Measurements from ENCODE around the gene SPAG6.

DNA sequence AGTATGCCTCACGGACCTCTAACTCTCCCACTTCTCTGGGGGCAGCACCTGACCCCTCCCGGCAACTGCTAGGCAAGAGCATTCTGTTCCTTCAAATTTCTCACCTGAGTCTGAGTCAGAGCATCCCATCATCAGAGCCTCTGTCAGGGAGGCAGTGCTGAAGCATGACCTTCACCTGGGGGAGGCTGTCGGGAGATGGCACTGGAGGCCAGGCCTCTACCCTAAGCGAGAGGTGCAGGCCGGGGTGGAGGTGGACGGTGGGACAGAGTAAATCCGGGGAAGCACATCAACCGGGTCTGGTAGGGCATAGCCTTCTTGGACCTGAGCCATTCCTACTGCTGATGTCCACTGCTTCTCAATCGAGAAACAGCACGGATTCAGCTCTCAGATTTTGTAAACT lies 90.4 kb downstream of the SPAG6 start:
- TF ChIP-seq, protein P1, sequence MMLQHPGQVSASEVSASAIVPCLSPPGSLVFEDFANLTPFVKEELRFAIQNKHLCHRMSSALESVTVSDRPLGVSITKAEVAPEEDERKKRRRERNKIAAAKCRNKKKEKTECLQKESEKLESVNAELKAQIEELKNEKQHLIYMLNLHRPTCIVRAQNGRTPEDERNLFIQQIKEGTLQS (CRISPR knock-in tag; conservative IDR thresholded peaks at IDR 0.05): no peak
- TF ChIP-seq, protein P2, sequence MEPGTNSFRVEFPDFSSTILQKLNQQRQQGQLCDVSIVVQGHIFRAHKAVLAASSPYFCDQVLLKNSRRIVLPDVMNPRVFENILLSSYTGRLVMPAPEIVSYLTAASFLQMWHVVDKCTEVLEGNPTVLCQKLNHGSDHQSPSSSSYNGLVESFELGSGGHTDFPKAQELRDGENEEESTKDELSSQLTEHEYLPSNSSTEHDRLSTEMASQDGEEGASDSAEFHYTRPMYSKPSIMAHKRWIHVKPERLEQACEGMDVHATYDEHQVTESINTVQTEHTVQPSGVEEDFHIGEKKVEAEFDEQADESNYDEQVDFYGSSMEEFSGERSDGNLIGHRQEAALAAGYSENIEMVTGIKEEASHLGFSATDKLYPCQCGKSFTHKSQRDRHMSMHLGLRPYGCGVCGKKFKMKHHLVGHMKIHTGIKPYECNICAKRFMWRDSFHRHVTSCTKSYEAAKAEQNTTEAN (CRISPR knock-in tag; IDR thresholded peaks at IDR 0.05): no peak
- no peak for TF ChIP-seq NR2C2 (CRISPR knock-in tag; IDR thresholded peaks at IDR 0.05)
- TF ChIP-seq, protein P3, sequence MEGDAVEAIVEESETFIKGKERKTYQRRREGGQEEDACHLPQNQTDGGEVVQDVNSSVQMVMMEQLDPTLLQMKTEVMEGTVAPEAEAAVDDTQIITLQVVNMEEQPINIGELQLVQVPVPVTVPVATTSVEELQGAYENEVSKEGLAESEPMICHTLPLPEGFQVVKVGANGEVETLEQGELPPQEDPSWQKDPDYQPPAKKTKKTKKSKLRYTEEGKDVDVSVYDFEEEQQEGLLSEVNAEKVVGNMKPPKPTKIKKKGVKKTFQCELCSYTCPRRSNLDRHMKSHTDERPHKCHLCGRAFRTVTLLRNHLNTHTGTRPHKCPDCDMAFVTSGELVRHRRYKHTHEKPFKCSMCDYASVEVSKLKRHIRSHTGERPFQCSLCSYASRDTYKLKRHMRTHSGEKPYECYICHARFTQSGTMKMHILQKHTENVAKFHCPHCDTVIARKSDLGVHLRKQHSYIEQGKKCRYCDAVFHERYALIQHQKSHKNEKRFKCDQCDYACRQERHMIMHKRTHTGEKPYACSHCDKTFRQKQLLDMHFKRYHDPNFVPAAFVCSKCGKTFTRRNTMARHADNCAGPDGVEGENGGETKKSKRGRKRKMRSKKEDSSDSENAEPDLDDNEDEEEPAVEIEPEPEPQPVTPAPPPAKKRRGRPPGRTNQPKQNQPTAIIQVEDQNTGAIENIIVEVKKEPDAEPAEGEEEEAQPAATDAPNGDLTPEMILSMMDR (IDR thresholded peaks at IDR 0.05): no peak
- TF ChIP-seq, protein P4, sequence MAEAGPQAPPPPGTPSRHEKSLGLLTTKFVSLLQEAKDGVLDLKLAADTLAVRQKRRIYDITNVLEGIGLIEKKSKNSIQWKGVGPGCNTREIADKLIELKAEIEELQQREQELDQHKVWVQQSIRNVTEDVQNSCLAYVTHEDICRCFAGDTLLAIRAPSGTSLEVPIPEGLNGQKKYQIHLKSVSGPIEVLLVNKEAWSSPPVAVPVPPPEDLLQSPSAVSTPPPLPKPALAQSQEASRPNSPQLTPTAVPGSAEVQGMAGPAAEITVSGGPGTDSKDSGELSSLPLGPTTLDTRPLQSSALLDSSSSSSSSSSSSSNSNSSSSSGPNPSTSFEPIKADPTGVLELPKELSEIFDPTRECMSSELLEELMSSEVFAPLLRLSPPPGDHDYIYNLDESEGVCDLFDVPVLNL (CRISPR knock-in tag; IDR thresholded peaks at IDR 0.05; ENCODE audit: borderline replicate concordance, low read depth): no peak
- TF ChIP-seq GABPB1 (CRISPR knock-in tag; IDR thresholded peaks at IDR 0.05): no peak
- TF ChIP-seq, protein P5, sequence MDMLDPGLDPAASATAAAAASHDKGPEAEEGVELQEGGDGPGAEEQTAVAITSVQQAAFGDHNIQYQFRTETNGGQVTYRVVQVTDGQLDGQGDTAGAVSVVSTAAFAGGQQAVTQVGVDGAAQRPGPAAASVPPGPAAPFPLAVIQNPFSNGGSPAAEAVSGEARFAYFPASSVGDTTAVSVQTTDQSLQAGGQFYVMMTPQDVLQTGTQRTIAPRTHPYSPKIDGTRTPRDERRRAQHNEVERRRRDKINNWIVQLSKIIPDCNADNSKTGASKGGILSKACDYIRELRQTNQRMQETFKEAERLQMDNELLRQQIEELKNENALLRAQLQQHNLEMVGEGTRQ (CRISPR knock-in tag; IDR thresholded peaks at IDR 0.05): no peak
- TF ChIP-seq, protein P6, sequence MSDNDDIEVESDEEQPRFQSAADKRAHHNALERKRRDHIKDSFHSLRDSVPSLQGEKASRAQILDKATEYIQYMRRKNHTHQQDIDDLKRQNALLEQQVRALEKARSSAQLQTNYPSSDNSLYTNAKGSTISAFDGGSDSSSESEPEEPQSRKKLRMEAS (CRISPR knock-in tag; IDR thresholded peaks at IDR 0.05): no peak
- TF ChIP-seq NFYB (CRISPR knock-in tag; conservative IDR thresholded peaks at IDR 0.05; ENCODE audit: low read depth): no peak
- TF ChIP-seq ZNF263 (CRISPR knock-in tag; IDR thresholded peaks at IDR 0.05; ENCODE audit: low read depth): no peak
- no peak for TF ChIP-seq SP1 (CRISPR knock-in tag; conservative IDR thresholded peaks at IDR 0.05)
- no peak for TF ChIP-seq TEAD4 (CRISPR knock-in tag; IDR thresholded peaks at IDR 0.05)
- TF ChIP-seq, protein P7, sequence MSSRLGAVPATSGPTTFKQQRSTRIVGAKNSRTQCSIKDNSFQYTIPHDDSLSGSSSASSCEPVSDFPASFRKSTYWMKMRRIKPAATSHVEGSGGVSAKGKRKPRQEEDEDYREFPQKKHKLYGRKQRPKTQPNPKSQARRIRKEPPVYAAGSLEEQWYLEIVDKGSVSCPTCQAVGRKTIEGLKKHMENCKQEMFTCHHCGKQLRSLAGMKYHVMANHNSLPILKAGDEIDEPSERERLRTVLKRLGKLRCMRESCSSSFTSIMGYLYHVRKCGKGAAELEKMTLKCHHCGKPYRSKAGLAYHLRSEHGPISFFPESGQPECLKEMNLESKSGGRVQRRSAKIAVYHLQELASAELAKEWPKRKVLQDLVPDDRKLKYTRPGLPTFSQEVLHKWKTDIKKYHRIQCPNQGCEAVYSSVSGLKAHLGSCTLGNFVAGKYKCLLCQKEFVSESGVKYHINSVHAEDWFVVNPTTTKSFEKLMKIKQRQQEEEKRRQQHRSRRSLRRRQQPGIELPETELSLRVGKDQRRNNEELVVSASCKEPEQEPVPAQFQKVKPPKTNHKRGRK (CRISPR knock-in tag; IDR thresholded peaks at IDR 0.05; ENCODE audit: borderline replicate concordance): no peak
- no peak for TF ChIP-seq MYBL2 (CRISPR knock-in tag; IDR thresholded peaks at IDR 0.05)

Measured in WTC11 (cell line).